HepG2 (cell line): ENCODE measurements around the gene CCT3. TPM values are rescaled to one million over a fixed set of nuclear protein-coding genes. Genes with fewer than 3 reads are reported as not detected.

Experiments used
- AGO2 ChIP-seq: fragments of 200-400 bp; formaldehyde crosslinking; optimal IDR thresholded peaks from 2 replicates; pipeline ENCODE3; 2017; ENCODE audit warnings: mild to moderate bottlenecking, low read depth, low read length, moderate library complexity
- DPF2 ChIP-seq: sonication (generic); formaldehyde crosslinking; IDR thresholded peaks from 2 replicates; pipeline ENCODE4 v1.4.0; 2020; ENCODE audit warnings: mild to moderate bottlenecking, low read depth, missing genetic modification reagents, borderline replicate concordance
- DR1 ChIP-seq: sonication (generic); formaldehyde crosslinking; IDR thresholded peaks from 2 replicates; pipeline ENCODE4 v1.8.0; 2021; ENCODE audit warnings: mild to moderate bottlenecking, missing genetic modification reagents, inconsistent platforms
- FOXA3 ChIP-seq: IDR thresholded peaks from 2 replicates; pipeline ENCODE4 v1.6.1; 2016; ENCODE audit warnings: missing genetic modification reagents, missing compliant biosample characterization
- FOXP1 ChIP-seq, 2 experiments: fragments of 450-650 bp in 1 of 2; IDR thresholded peaks; 2 replicates each; pipeline ENCODE4 v1.6.1; 2017 to 2018; ENCODE audit warnings: antibody characterized with exemption in 1 of 2
- ISL2 ChIP-seq: sonication (generic); formaldehyde crosslinking; IDR thresholded peaks from 2 replicates; pipeline ENCODE4 v1.5.0; 2020; ENCODE audit warnings: missing genetic modification reagents
- JDP2 ChIP-seq: sonication (generic); formaldehyde crosslinking; IDR thresholded peaks from 2 replicates; pipeline ENCODE4 v1.8.1; 2022; ENCODE audit warnings: missing genetic modification reagents, borderline replicate concordance
- MTF2 ChIP-seq: sonication (generic); formaldehyde crosslinking; IDR thresholded peaks from 2 replicates; pipeline ENCODE4 v1.5.0; 2020; ENCODE audit warnings: missing genetic modification reagents, borderline replicate concordance
- NCOA2 ChIP-seq: sonication (generic); formaldehyde crosslinking; IDR thresholded peaks from 2 replicates; pipeline ENCODE4 v1.8.0; 2022; ENCODE audit warnings: inconsistent platforms
- RAD21 ChIP-seq: fragments of 450-650 bp; formaldehyde crosslinking; IDR thresholded peaks from 2 replicates; pipeline ENCODE4 v1.5.0; 2020; ENCODE audit warnings: mild to moderate bottlenecking
- REXO4 ChIP-seq: sonication (generic); formaldehyde crosslinking; IDR thresholded peaks from 2 replicates; pipeline ENCODE4 v1.8.0; 2022; ENCODE audit warnings: missing genetic modification reagents, mild to moderate bottlenecking, borderline replicate concordance
- SOX13 ChIP-seq, 3 experiments: fragments of 450-650 bp in 1 of 3; sonication (generic) in 1 of 3; formaldehyde crosslinking in 1 of 3; IDR thresholded peaks in 2 of 3; conservative IDR thresholded peaks in 1 of 3; 2 replicates each; pipeline versions ENCODE4 v1.5.0 to v1.6.1; 2016 to 2020; ENCODE audit warnings: antibody characterized with exemption in 1 of 3, mild to moderate bottlenecking in 1 of 3, missing compliant biosample characterization in 1 of 3, missing genetic modification reagents in 1 of 3, moderate library complexity in 1 of 3
- TBP ChIP-seq: sonication (generic); formaldehyde crosslinking; IDR thresholded peaks from 2 replicates; pipeline ENCODE4 v1.5.0; 2020; ENCODE audit warnings: missing genetic modification reagents
- THRA ChIP-seq: sonication (generic); formaldehyde crosslinking; IDR thresholded peaks from 2 replicates; pipeline ENCODE4 v1.4.0; 2020; ENCODE audit warnings: missing genetic modification reagents, borderline replicate concordance
- YEATS2 ChIP-seq: sonication (generic); formaldehyde crosslinking; IDR thresholded peaks from 2 replicates; pipeline ENCODE4 v1.4.0; 2020; ENCODE audit warnings: missing genetic modification reagents, borderline replicate concordance
- ZMYM4 ChIP-seq: sonication (generic); formaldehyde crosslinking; IDR thresholded peaks from 2 replicates; pipeline ENCODE4 v1.8.1; 2023; ENCODE audit warnings: mild to moderate bottlenecking, missing genetic modification reagents
- ZNF33A ChIP-seq: sonication (generic); formaldehyde crosslinking; IDR thresholded peaks from 2 replicates; pipeline ENCODE4 v1.5.1; 2020; ENCODE audit warnings: missing genetic modification reagents, mild to moderate bottlenecking, moderate library complexity, borderline replicate concordance
- ZNF720 ChIP-seq: sonication (generic); formaldehyde crosslinking; IDR thresholded peaks from 2 replicates; pipeline ENCODE4 v1.4.0; 2020; ENCODE audit warnings: missing genetic modification reagents
- polyA plus RNA-seq, 8 experiments: library from polyadenylated mRNA; depleted of rRNA in 3 of 8; stranded (reverse) in 7 of 8; unstranded in 1 of 8; fragments of >200 nt; fragmentation: Illumina TruSeq in 4 of 8; extraction: Trizol in 4 of 8; gene quantifications; 2 replicates each; pipeline versions ENCODE4 v1.2.1 to v1.2.3, GENCODE V29; 2011 to 2016; ENCODE audit warnings: low read depth in 4 of 8, missing spikeins in 1 of 8, mixed read lengths in 1 of 8; ENCODE audit not compliant: insufficient read depth in 1 of 8
- total RNA-seq, 5 experiments: library from RNA; depleted of rRNA; stranded (reverse); fragments of >200 nt; fragmentation: Illumina TruSeq; extraction: Trizol; gene quantifications; 2 replicates each; pipeline ENCODE4 v1.2.3, GENCODE V29; 2016; ENCODE audit warnings: low read depth in 1 of 5
- TF ChIP-seq, protein P1 (sequence below): IDR thresholded peaks from 2 replicates; pipeline ENCODE4 v1.6.1; 2018; ENCODE audit warnings: missing genetic modification reagents
- TF ChIP-seq, protein P2 (sequence below): sonication (generic); formaldehyde crosslinking; conservative IDR thresholded peaks from 2 replicates; pipeline ENCODE4 v1.4.0; 2020; ENCODE audit warnings: mild to moderate bottlenecking, missing genetic modification reagents, moderate library complexity
- TF ChIP-seq, protein P3 (sequence below): sonication (generic); formaldehyde crosslinking; IDR thresholded peaks from 2 replicates; pipeline ENCODE4 v1.4.0; 2020; ENCODE audit warnings: missing genetic modification reagents, borderline replicate concordance

Gene CCT3
- total and polyA plus RNA-seq, 2 of the 13 experiments (the other 11 are each of a cell fraction or from before 2014, with no cell fraction given) = 319 to 615 TPM

GRCh38 chr1:156373546-156373945 lies 35.5 kb upstream of the CCT3 start (continued):
- TF ChIP-seq, protein P1, sequence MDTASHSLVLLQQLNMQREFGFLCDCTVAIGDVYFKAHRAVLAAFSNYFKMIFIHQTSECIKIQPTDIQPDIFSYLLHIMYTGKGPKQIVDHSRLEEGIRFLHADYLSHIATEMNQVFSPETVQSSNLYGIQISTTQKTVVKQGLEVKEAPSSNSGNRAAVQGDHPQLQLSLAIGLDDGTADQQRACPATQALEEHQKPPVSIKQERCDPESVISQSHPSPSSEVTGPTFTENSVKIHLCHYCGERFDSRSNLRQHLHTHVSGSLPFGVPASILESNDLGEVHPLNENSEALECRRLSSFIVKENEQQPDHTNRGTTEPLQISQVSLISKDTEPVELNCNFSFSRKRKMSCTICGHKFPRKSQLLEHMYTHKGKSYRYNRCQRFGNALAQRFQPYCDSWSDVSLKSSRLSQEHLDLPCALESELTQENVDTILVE (CRISPR knock-in tag) = no peak
- TF ChIP-seq ZNF33A (CRISPR knock-in tag) = no peak
- TF ChIP-seq RAD21 (CRISPR knock-in tag) = 0 out of 2 replicates have a peak, but pooled peaks have one; percentile 6
- TF ChIP-seq, protein P2, sequence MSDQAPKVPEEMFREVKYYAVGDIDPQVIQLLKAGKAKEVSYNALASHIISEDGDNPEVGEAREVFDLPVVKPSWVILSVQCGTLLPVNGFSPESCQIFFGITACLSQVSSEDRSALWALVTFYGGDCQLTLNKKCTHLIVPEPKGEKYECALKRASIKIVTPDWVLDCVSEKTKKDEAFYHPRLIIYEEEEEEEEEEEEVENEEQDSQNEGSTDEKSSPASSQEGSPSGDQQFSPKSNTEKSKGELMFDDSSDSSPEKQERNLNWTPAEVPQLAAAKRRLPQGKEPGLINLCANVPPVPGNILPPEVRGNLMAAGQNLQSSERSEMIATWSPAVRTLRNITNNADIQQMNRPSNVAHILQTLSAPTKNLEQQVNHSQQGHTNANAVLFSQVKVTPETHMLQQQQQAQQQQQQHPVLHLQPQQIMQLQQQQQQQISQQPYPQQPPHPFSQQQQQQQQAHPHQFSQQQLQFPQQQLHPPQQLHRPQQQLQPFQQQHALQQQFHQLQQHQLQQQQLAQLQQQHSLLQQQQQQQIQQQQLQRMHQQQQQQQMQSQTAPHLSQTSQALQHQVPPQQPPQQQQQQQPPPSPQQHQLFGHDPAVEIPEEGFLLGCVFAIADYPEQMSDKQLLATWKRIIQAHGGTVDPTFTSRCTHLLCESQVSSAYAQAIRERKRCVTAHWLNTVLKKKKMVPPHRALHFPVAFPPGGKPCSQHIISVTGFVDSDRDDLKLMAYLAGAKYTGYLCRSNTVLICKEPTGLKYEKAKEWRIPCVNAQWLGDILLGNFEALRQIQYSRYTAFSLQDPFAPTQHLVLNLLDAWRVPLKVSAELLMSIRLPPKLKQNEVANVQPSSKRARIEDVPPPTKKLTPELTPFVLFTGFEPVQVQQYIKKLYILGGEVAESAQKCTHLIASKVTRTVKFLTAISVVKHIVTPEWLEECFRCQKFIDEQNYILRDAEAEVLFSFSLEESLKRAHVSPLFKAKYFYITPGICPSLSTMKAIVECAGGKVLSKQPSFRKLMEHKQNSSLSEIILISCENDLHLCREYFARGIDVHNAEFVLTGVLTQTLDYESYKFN (CRISPR knock-in tag) = peak; percentile 73
- TF ChIP-seq NCOA2 (CRISPR knock-in tag) = peak; percentile 79
- TF ChIP-seq TBP (CRISPR knock-in tag) = no peak
- peak; percentile 18; the same call in 1 of the 2 replicates for TF ChIP-seq FOXA3 (CRISPR knock-in tag)
- TF ChIP-seq YEATS2 (CRISPR knock-in tag) = no peak
- no peak for TF ChIP-seq DPF2 (CRISPR knock-in tag)
- no peak for TF ChIP-seq JDP2 (CRISPR knock-in tag)
- TF ChIP-seq THRA (CRISPR knock-in tag) = 0 out of 2 replicates have a peak, but pooled peaks have one; percentile 12
- TF ChIP-seq SOX13 (IDR thresholded peaks at IDR 0.05) = no peak
- TF ChIP-seq SOX13 (CRISPR knock-in tag; conservative IDR thresholded peaks at IDR 0.05 in 1 of 2, IDR thresholded peaks at IDR 0.05 in 1 of 2) = peak in 1 of 2 experiments; percentile 68; a peak in 2 of 4 replicates
- no peak for TF ChIP-seq REXO4 (CRISPR knock-in tag)
- no peak for TF ChIP-seq ZNF720 (CRISPR knock-in tag)
- TF ChIP-seq FOXP1 (IDR thresholded peaks at IDR 0.05) = no peak
- TF ChIP-seq FOXP1 (CRISPR knock-in tag; IDR thresholded peaks at IDR 0.05) = peak; percentile 47; the same call in 1 of the 2 replicates
- peak; percentile 20 for TF ChIP-seq AGO2
- TF ChIP-seq, protein P3, sequence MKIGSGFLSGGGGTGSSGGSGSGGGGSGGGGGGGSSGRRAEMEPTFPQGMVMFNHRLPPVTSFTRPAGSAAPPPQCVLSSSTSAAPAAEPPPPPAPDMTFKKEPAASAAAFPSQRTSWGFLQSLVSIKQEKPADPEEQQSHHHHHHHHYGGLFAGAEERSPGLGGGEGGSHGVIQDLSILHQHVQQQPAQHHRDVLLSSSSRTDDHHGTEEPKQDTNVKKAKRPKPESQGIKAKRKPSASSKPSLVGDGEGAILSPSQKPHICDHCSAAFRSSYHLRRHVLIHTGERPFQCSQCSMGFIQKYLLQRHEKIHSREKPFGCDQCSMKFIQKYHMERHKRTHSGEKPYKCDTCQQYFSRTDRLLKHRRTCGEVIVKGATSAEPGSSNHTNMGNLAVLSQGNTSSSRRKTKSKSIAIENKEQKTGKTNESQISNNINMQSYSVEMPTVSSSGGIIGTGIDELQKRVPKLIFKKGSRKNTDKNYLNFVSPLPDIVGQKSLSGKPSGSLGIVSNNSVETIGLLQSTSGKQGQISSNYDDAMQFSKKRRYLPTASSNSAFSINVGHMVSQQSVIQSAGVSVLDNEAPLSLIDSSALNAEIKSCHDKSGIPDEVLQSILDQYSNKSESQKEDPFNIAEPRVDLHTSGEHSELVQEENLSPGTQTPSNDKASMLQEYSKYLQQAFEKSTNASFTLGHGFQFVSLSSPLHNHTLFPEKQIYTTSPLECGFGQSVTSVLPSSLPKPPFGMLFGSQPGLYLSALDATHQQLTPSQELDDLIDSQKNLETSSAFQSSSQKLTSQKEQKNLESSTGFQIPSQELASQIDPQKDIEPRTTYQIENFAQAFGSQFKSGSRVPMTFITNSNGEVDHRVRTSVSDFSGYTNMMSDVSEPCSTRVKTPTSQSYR (CRISPR knock-in tag) = no peak
- TF ChIP-seq MTF2 = no peak
- peak; percentile 39; the same call in 1 of the 2 replicates for TF ChIP-seq ISL2 (CRISPR knock-in tag)
- TF ChIP-seq ZMYM4 (CRISPR knock-in tag) = peak; percentile 36; the same call in 1 of the 2 replicates
- no peak for TF ChIP-seq DR1
